Esophagus squamous epithelium (tissue), 4 donors: ENCODE data around the gene OR10A2.

Experiments
- POLR2A ChIP-seq, 4 donors: fragments of 450-650 bp; IDR thresholded peaks; one replicate each; pipeline ENCODE4 v1.6.1; 2017; ENCODE audit warnings: antibody characterized with exemption in 4 of 4, mild to moderate bottlenecking in 4 of 4, moderate library complexity in 3 of 4
- TF ChIP-seq, protein P1 (sequence below), 6 experiments: fragments of 450-650 bp in 4 of 6; fragments of 200-600 bp in 2 of 6; sonication (generic) in 2 of 6; IDR thresholded peaks; one replicate each; pipeline ENCODE4 v1.5.1; 2016 to 2019; ENCODE audit warnings: antibody characterized with exemption in 6 of 6, mild to moderate bottlenecking in 4 of 6, moderate library complexity in 4 of 6

DNA sequence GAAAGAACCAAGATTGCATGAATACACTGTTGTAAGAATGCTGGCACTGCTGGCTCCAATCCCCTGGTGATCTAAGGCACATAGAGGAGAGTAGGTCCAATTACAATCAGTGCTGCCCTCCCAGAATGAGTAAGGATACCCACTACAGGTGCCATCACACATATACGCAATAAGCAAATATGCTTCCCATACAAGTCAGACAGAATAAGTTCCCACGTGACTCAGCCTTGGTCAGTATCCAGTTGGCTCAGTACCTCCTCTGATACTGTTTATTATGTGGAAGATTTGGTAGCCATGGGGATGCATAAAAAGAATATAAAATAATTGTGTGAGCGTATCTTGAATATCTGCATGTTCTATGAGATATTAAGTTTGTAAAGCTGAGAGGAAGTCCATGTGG is 49.1 kb downstream of the OR10A2 start:
- TF ChIP-seq, protein P1, sequence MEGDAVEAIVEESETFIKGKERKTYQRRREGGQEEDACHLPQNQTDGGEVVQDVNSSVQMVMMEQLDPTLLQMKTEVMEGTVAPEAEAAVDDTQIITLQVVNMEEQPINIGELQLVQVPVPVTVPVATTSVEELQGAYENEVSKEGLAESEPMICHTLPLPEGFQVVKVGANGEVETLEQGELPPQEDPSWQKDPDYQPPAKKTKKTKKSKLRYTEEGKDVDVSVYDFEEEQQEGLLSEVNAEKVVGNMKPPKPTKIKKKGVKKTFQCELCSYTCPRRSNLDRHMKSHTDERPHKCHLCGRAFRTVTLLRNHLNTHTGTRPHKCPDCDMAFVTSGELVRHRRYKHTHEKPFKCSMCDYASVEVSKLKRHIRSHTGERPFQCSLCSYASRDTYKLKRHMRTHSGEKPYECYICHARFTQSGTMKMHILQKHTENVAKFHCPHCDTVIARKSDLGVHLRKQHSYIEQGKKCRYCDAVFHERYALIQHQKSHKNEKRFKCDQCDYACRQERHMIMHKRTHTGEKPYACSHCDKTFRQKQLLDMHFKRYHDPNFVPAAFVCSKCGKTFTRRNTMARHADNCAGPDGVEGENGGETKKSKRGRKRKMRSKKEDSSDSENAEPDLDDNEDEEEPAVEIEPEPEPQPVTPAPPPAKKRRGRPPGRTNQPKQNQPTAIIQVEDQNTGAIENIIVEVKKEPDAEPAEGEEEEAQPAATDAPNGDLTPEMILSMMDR (IDR thresholded peaks at IDR 0.05): no peak
- TF ChIP-seq POLR2A (IDR thresholded peaks at IDR 0.05): no peak
